HepG2 (cell line): ENCODE measurements around the gene GABRG3. TPM values are rescaled to one million over a fixed set of nuclear protein-coding genes. Genes with fewer than 3 reads are reported as not detected.

Experiments
- ATAC-seq: fragments of 200-7000 bp; cut with Tn5 transposase; 3 replicates; pipeline ENCODE4 v1.9.1; 2020; ENCODE audit warnings: mild to moderate bottlenecking, moderate library complexity
- BruUV-seq: library from RNA; stranded (reverse); fragments of 400-500 nt; replicated peaks from 2 replicates; lab custom pipeline; 2021; lab: Mats Ljungman, UMichigan
- CTCF ChIA-PET: fragments of 300-600 bp; formaldehyde crosslinking; extraction: SDS; loops from one replicate; lab custom pipeline; 2021; ENCODE audit warnings: low total read pairs, inconsistent platforms, low intra/inter-chr PET ratio; lab: Yijun Ruan, JAX
- POLR2A ChIA-PET: fragments of 350-600 bp; sonication (Branson Sonifier 250); formaldehyde crosslinking; loops from one replicate; lab custom pipeline; 2020; ENCODE audit warnings: antibody characterized with exemption, inconsistent platforms; lab: Yijun Ruan, JAX
- DNase-seq: peaks from one replicate; pipeline ENCODE4 v3.0.0-alpha.2; 2015; ENCODE audit warnings: low spot score
- FAIRE-seq: peaks from 3 replicates; lab custom pipeline; 2011; peaks lifted over from hg19 to GRCh38; lab: Jason Lieb, UNC
- H2AFZ ChIP-seq: one replicate; pipeline ENCODE4 v1.6.1; 2011; ENCODE audit warnings: low read length, inconsistent platforms
- H3K27ac ChIP-seq: fragments of 300-600 bp; 3 replicates; pipeline ENCODE4 v1.8.0; 2011; ENCODE audit warnings: mixed run types, mild to moderate bottlenecking, mixed read lengths, low read length, inconsistent platforms; ENCODE audit not compliant: insufficient read depth; ENCODE audit errors: extremely low read length
- H3K27me3 ChIP-seq, 2 experiments: fragments of 200-600 bp in 1 of 2; 2 replicates in 1 of 2; 3 replicates in 1 of 2; pipeline versions ENCODE4 v1.6.0 to v1.8.0; 2011; ENCODE audit warnings: low read length in 2 of 2, mild to moderate bottlenecking in 2 of 2, moderate library complexity in 2 of 2, inconsistent platforms in 1 of 2; ENCODE audit not compliant: insufficient read depth in 2 of 2, control insufficient read depth in 1 of 2
- H3K36me3 ChIP-seq, 2 experiments: fragments of 200-600 bp in 1 of 2; replicated peaks in 1 of 2; 2 replicates in 1 of 2; 3 replicates in 1 of 2; pipeline versions ENCODE4 v1.5.1 to v1.8.0; 2011; ENCODE audit warnings: low read length in 2 of 2, inconsistent platforms in 1 of 2; ENCODE audit not compliant: insufficient read depth in 2 of 2, control insufficient read depth in 1 of 2
- H3K4me1 ChIP-seq: 2 replicates; pipeline ENCODE4 v1.5.1; 2012; ENCODE audit warnings: low read length, inconsistent platforms; ENCODE audit not compliant: insufficient read depth
- H3K4me2 ChIP-seq: 2 replicates; pipeline ENCODE4 v1.6.0; 2011; ENCODE audit warnings: low read depth, low read length, inconsistent platforms
- H3K4me3 ChIP-seq, 3 experiments: fragments of 200-600 bp in 1 of 3; sonication (generic), shearing (Covaris generic) in 1 of 3; replicated peaks in 1 of 3; 2 replicates each; pipeline ENCODE4 v1.5.1; 2011 to 2016; ENCODE audit warnings: low read length in 3 of 3, inconsistent platforms in 2 of 3, low read depth in 2 of 3, mild to moderate bottlenecking in 2 of 3, control low read depth in 1 of 3, mixed read lengths in 1 of 3; ENCODE audit not compliant: insufficient read depth in 1 of 3
- H3K79me2 ChIP-seq: one replicate; pipeline ENCODE4 v1.6.1; 2011; ENCODE audit warnings: low read length, inconsistent platforms; ENCODE audit not compliant: insufficient read depth
- H3K9ac ChIP-seq: 2 replicates; pipeline ENCODE4 v1.6.0; 2011; ENCODE audit warnings: mild to moderate bottlenecking, low read depth, low read length, inconsistent platforms; ENCODE audit not compliant: insufficient read depth
- H3K9me3 ChIP-seq: 2 replicates; pipeline ENCODE4 v1.5.1; 2012; ENCODE audit warnings: mild to moderate bottlenecking, low read length
- H4K20me1 ChIP-seq: 2 replicates; pipeline ENCODE4 v1.6.0; 2011; ENCODE audit warnings: inconsistent platforms, mild to moderate bottlenecking, low read length, moderate library complexity; ENCODE audit not compliant: insufficient read depth
- ATF7 ChIP-seq, 2 experiments: fragments of 450-650 bp in 1 of 2; sonication (generic) in 1 of 2; formaldehyde crosslinking in 1 of 2; IDR thresholded peaks; 2 replicates each; pipeline versions ENCODE4 v1.4.0 to v1.6.1; 2016 to 2020; ENCODE audit warnings: antibody characterized with exemption in 1 of 2, mild to moderate bottlenecking in 1 of 2, missing genetic modification reagents in 1 of 2
- MNT ChIP-seq: fragments of 450-650 bp; IDR thresholded peaks from 2 replicates; pipeline ENCODE4 v1.6.1; 2016
- PLSCR1 ChIP-seq: sonication (generic); formaldehyde crosslinking; IDR thresholded peaks from 2 replicates; pipeline ENCODE4 v1.5.0; 2020; ENCODE audit warnings: missing genetic modification reagents, mild to moderate bottlenecking, borderline replicate concordance
- SAFB2 ChIP-seq: sonication (generic); formaldehyde crosslinking; IDR thresholded peaks from 2 replicates; pipeline ENCODE4 v1.5.1; 2020; ENCODE audit warnings: missing genetic modification reagents, low read depth, mild to moderate bottlenecking, borderline replicate concordance
- U2AF1 ChIP-seq: fragments of 200-400 bp; formaldehyde crosslinking; optimal IDR thresholded peaks from 2 replicates; pipeline ENCODE3; 2017; ENCODE audit warnings: mild to moderate bottlenecking, low read depth, low read length
- YEATS2 ChIP-seq: sonication (generic); formaldehyde crosslinking; IDR thresholded peaks from 2 replicates; pipeline ENCODE4 v1.4.0; 2020; ENCODE audit warnings: missing genetic modification reagents, borderline replicate concordance
- WGBS: methylation state at CpG from one replicate; pipeline ENCODE4 v1.1.6; 2017; ENCODE audit warnings: low lambda C conversion rate; 5-methylcytosine and 5-hydroxymethylcytosine counted together
- in situ Hi-C: cut with HindIII; loops from 2 replicates; pipeline ENCODE4 v1.10.0; 2017; ENCODE audit warnings: low pct_unique_long_range_greater_than_20kb; ENCODE audit not compliant: extremely low pct_ligation_motif_present
- intact Hi-C: fragments of 100-400 bp; cut with micrococcal nuclease; formaldehyde crosslinking; loops from one replicate; pipeline ENCODE4 v1.10.0; 2022; ENCODE audit not compliant: unreplicated experiment
- polyA plus RNA-seq, 8 experiments: library from polyadenylated mRNA; depleted of rRNA in 3 of 8; stranded (reverse) in 7 of 8; unstranded in 1 of 8; fragments of >200 nt; fragmentation: Illumina TruSeq in 4 of 8; extraction: Trizol in 4 of 8; gene quantifications; 2 replicates each; pipeline versions ENCODE4 v1.2.1 to v1.2.3, GENCODE V29; 2011 to 2016; ENCODE audit warnings: low read depth in 4 of 8, missing spikeins in 1 of 8, mixed read lengths in 1 of 8; ENCODE audit not compliant: insufficient read depth in 1 of 8
- total RNA-seq, 5 experiments: library from RNA; depleted of rRNA; stranded (reverse); fragments of >200 nt; fragmentation: Illumina TruSeq; extraction: Trizol; gene quantifications; 2 replicates each; pipeline ENCODE4 v1.2.3, GENCODE V29; 2016; ENCODE audit warnings: low read depth in 1 of 5

GABRG3 gene
- total and polyA plus RNA-seq, 2 of the 13 experiments (the other 11 are each of a cell fraction or from before 2014, with no cell fraction given), result not detected

- no peak overlapping the region for H2AFZ ChIP-seq
- no peak for FAIRE-seq
- intact Hi-C loops, result no loop called here
These were observed 118.7 kb downstream of the GABRG3 start for GRCh38 chr15:27089676-27090075.

GRCh38 chr15:27091270-27091940 is 120.4 kb downstream of the GABRG3 start:
- H3K27ac ChIP-seq, result no peak overlapping the region

More at GRCh38 chr15:27089676-27090075, 118.7 kb downstream of the GABRG3 start:
- H3K4me1 ChIP-seq, result no peaks in the 10 kb centered on the region
- no peaks in the 10 kb centered on the region for H4K20me1 ChIP-seq
- ATAC-seq (no peak), DNase-seq (no peak)
- ChIA-PET POLR2A (no interaction called here), CTCF (no interaction called here)
- in situ Hi-C loops, result no loop called here
- no peaks in the 10 kb centered on the region for H3K79me2 ChIP-seq
- no peak overlapping the region for H3K27ac ChIP-seq
- TF ChIP-seq U2AF1, result no peak
- TF ChIP-seq MNT, result peak; percentile 23; the same call in 1 of the 2 replicates
- TF ChIP-seq SAFB2 (CRISPR knock-in tag), result no peak
- TF ChIP-seq YEATS2 (CRISPR knock-in tag), result no peak
- no peak overlapping the region for H3K9ac ChIP-seq
- no peak overlapping the region for H3K4me3 ChIP-seq
- no peaks in the 10 kb centered on the region for H3K36me3 ChIP-seq
- peaks cover 10% of the 10 kb centered on the region; the same call in 1 of the 2 replicates for H3K9me3 ChIP-seq
- no TSS peak for BruUV-seq
- H3K27me3 ChIP-seq, result no peaks in the 10 kb centered on the region; a peak in 1 of 5 replicates
- H3K4me2 ChIP-seq, result no peak overlapping the region
- 30% methylated on average over 5 of the region's 5 CpGs for WGBS

More at GRCh38 chr15:27091270-27091940, 120.4 kb downstream of the GABRG3 start:
- WGBS, result 19% methylated on average over 9 of the region's 9 CpGs
- in situ Hi-C loops (no loop called here), intact Hi-C loops (no loop called here)
- ChIA-PET CTCF (no interaction called here), POLR2A (no interaction called here)
- Histone ChIP-seq H3K9me3 (peaks cover 10% of the 10 kb centered on the region; the same call in 1 of the 2 replicates), H3K4me2 (no peak overlapping the region), H2AFZ (no peak overlapping the region), H3K27me3 (no peaks in the 10 kb centered on the region; a peak in 1 of 5 replicates), H3K79me2 (no peaks in the 10 kb centered on the region), H4K20me1 (no peaks in the 10 kb centered on the region), H3K4me3 (no peak overlapping the region), H3K9ac (no peak overlapping the region), H3K4me1 (no peaks in the 10 kb centered on the region), H3K36me3 (no peaks in the 10 kb centered on the region)
- TF ChIP-seq PLSCR1 (CRISPR knock-in tag) (no peak), ATF7 (IDR thresholded peaks at IDR 0.05) (peak; percentile 74), ATF7 (CRISPR knock-in tag; IDR thresholded peaks at IDR 0.05) (no peak)
- FAIRE-seq (no peak), ATAC-seq (no peak), DNase-seq (no peak)
- BruUV-seq, result no TSS peak
